ENCODE results near the gene PSORS1C1. TPM values are rescaled to one million over a fixed set of nuclear protein-coding genes. Genes with fewer than 3 reads are reported as not detected.

The PSORS1C1 gene
- total RNA-seq, 1 donor: 2.2 TPM

DNA sequence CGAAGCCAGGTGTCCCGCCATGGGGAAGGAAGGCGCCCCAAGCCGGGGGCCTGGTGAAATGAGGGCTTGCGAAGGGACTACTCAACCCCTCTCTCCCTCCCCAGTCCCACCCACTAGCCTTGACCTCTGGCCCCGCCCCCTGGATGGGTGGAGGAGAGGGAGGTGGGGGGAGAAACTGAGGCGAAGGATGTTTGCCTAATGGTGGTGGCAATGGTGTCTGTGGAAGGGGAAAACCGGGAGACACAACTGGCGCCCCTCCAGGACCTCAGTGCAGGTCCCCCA, 55.9 kb downstream of the PSORS1C1 start, which contains the start of gene POU5F1:
TSS of gene POU5F1 (minus strand) at position 83 of the 282 bp plus-strand sequence. CDS start at position 21, 62 bp downstream.
- H3K27ac ChIP-seq (ENCODE audit: low read depth, low read length): no peak within 1 kb of the TSS
- no peaks in the 10 kb centered on the region for H3K79me2 ChIP-seq (ENCODE audit: insufficient read depth, low read length)
- no peaks in the 10 kb centered on the region for H3K27me3 ChIP-seq (ENCODE audit: insufficient read depth, low read length)
- H3K4me3 ChIP-seq (ENCODE audit: insufficient read depth, low read length): no peak within 1 kb of the TSS
- H4K20me1 ChIP-seq (ENCODE audit: insufficient read depth, low read length): no peaks in the 10 kb centered on the region
- no peak within 1 kb of the TSS for H2AFZ ChIP-seq (ENCODE audit: low read length)
- TF ChIP-seq, protein P1, sequence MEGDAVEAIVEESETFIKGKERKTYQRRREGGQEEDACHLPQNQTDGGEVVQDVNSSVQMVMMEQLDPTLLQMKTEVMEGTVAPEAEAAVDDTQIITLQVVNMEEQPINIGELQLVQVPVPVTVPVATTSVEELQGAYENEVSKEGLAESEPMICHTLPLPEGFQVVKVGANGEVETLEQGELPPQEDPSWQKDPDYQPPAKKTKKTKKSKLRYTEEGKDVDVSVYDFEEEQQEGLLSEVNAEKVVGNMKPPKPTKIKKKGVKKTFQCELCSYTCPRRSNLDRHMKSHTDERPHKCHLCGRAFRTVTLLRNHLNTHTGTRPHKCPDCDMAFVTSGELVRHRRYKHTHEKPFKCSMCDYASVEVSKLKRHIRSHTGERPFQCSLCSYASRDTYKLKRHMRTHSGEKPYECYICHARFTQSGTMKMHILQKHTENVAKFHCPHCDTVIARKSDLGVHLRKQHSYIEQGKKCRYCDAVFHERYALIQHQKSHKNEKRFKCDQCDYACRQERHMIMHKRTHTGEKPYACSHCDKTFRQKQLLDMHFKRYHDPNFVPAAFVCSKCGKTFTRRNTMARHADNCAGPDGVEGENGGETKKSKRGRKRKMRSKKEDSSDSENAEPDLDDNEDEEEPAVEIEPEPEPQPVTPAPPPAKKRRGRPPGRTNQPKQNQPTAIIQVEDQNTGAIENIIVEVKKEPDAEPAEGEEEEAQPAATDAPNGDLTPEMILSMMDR (IDR thresholded peaks at IDR 0.05; ENCODE audit: extremely low read depth, low read depth, low read length): no peak
- H3K4me2 ChIP-seq (ENCODE audit: insufficient read depth, low read length): no peak within 1 kb of the TSS
- H3K4me1 ChIP-seq (ENCODE audit: insufficient read depth, low read length): no peaks in the 10 kb centered on the region
- H3K36me3 ChIP-seq (ENCODE audit: insufficient read depth, low read length): no peaks in the 10 kb centered on the region
- H3K9me3 ChIP-seq (ENCODE audit: low read depth, low read length): no peaks in the 10 kb centered on the region
- no peak for DNase-seq (ENCODE audit: insufficient read length, low spot score, missing footprints)

GRCh38 chr6:31170987-31171671, 56.5 kb downstream of the PSORS1C1 start:
- no peak for DNase-seq (ENCODE audit: insufficient read length, low spot score, missing footprints)
- H4K20me1 ChIP-seq (ENCODE audit: insufficient read depth, low read length): no peaks in the 10 kb centered on the region
- no peaks in the 10 kb centered on the region for H3K79me2 ChIP-seq (ENCODE audit: insufficient read depth, low read length)
- H3K4me1 ChIP-seq (ENCODE audit: insufficient read depth, low read length): peaks cover 4% of the 10 kb centered on the region
- no peaks in the 10 kb centered on the region for H3K27me3 ChIP-seq (ENCODE audit: insufficient read depth, low read length)
- no peak overlapping the region for H3K27ac ChIP-seq (ENCODE audit: low read depth, low read length)
- H2AFZ ChIP-seq (ENCODE audit: low read length): no peak overlapping the region
- no peaks in the 10 kb centered on the region for H3K36me3 ChIP-seq (ENCODE audit: insufficient read depth, low read length)
- no peak overlapping the region for H3K4me3 ChIP-seq (ENCODE audit: insufficient read depth, low read length)
- TF ChIP-seq, protein P1 (IDR thresholded peaks at IDR 0.05; ENCODE audit: extremely low read depth, low read depth, low read length): no peak
- no peak overlapping the region for H3K4me2 ChIP-seq (ENCODE audit: insufficient read depth, low read length)
- no peaks in the 10 kb centered on the region for H3K9me3 ChIP-seq (ENCODE audit: low read depth, low read length)

- Histone ChIP-seq H3K36me3 (ENCODE audit: insufficient read depth, low read length) (no peaks in the 10 kb centered on the region), H3K4me3 (ENCODE audit: insufficient read depth, low read length) (no peak overlapping the region), H3K4me2 (ENCODE audit: insufficient read depth, low read length) (no peak overlapping the region), H3K9me3 (ENCODE audit: low read depth, low read length) (no peaks in the 10 kb centered on the region), H3K27ac (ENCODE audit: low read depth, low read length) (no peak overlapping the region), H4K20me1 (ENCODE audit: insufficient read depth, low read length) (no peaks in the 10 kb centered on the region), H2AFZ (ENCODE audit: low read length) (no peak overlapping the region), H3K27me3 (ENCODE audit: insufficient read depth, low read length) (no peaks in the 10 kb centered on the region), H3K4me1 (ENCODE audit: insufficient read depth, low read length) (peaks cover 7% of the 10 kb centered on the region), H3K79me2 (ENCODE audit: insufficient read depth, low read length) (no peaks in the 10 kb centered on the region)
- no peak for DNase-seq (ENCODE audit: insufficient read length, low spot score, missing footprints)
- TF ChIP-seq, protein P1 (IDR thresholded peaks at IDR 0.05; ENCODE audit: extremely low read depth, low read depth, low read length): no peak
Observed at GRCh38 chr6:31171931-31172905, 57.6 kb downstream of the PSORS1C1 start.

DNA sequence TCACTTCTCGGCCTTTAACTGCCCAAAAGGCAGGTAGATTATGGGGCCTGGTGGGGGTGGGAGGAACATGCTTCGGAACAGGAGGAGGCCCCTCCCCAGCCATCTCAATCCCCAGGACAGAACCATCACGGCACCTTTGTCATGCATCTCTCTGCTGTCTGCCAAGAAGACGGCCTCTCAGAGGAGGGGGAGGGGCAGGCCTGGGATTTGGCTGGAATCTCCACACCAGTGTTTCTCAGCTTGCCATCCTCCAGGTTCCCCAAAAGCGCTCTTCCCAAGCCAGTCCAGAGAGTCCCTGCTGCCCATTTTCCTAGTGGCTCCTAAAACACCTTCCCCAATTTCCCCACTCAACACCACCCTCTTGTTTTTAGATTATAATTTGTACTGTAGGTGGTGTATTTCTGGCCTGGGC, 58.4 kb downstream of the PSORS1C1 start:
- Histone ChIP-seq H3K4me2 (ENCODE audit: insufficient read depth, low read length) (no peak overlapping the region), H3K27ac (ENCODE audit: low read depth, low read length) (no peak overlapping the region), H3K27me3 (ENCODE audit: insufficient read depth, low read length) (no peaks in the 10 kb centered on the region), H3K79me2 (ENCODE audit: insufficient read depth, low read length) (no peaks in the 10 kb centered on the region), H3K4me1 (ENCODE audit: insufficient read depth, low read length) (peaks cover 7% of the 10 kb centered on the region), H3K4me3 (ENCODE audit: insufficient read depth, low read length) (no peak overlapping the region), H3K36me3 (ENCODE audit: insufficient read depth, low read length) (no peaks in the 10 kb centered on the region), H4K20me1 (ENCODE audit: insufficient read depth, low read length) (no peaks in the 10 kb centered on the region), H2AFZ (ENCODE audit: low read length) (no peak overlapping the region), H3K9me3 (ENCODE audit: low read depth, low read length) (no peaks in the 10 kb centered on the region)
- TF ChIP-seq, protein P1 (IDR thresholded peaks at IDR 0.05; ENCODE audit: extremely low read depth, low read depth, low read length): no peak
- no peak for DNase-seq (ENCODE audit: insufficient read length, low spot score, missing footprints)
